HG02870 (cell line): Measurements from ENCODE around the gene SLC39A11.
"Not testable (repeated sequence)": the region's sequence is repeated elsewhere in the genome, so short reads cannot be mapped to it uniquely, and the experiment has no call there.

Experiments used
- ATAC-seq: cut with Tn5 transposase; IDR thresholded peaks from one replicate; pipeline ENCODE4 v1.9.1; 2021; ENCODE audit warnings: mild to moderate bottlenecking, moderate library complexity; ENCODE audit not compliant: unreplicated experiment

The SLC39A11 gene

DNA sequence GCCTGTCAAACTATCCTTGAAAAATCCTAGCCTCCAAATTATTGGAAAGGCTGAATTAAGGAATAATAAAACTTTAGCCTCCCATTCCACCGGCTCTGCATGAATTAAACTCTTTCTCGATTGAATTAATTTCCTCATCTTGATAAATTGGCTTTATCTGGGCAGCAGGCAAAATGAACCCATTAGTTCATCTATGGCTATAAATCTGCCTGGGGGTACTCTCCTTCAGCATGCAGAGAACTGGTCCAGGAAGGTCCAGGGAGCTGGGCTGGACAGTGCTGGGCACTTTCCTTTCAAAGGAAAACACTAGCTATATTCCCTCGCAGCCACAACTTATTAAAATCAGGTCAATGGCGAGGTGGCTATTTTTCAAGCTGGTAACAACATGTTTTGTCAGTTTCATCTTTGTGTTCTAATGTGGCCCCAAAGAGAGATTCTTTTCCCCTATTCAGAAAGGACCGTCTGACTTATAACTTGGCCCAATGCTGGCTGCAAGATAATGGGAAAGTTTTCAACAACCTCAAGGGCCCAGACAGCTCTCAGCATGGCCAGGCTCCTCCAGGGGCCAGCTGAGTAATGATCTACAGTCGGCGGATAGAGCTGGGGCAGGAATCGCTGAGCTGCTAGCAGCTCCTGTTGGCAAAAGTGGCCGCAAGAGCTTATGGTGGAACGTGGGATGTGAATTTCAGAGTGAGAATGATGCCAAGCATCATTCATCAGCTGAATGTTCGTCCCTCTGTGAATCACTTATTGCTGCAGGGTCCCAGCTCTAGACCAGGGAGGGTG, 326.9 kb downstream of the SLC39A11 start:
- ATAC-seq = no peak

DNA sequence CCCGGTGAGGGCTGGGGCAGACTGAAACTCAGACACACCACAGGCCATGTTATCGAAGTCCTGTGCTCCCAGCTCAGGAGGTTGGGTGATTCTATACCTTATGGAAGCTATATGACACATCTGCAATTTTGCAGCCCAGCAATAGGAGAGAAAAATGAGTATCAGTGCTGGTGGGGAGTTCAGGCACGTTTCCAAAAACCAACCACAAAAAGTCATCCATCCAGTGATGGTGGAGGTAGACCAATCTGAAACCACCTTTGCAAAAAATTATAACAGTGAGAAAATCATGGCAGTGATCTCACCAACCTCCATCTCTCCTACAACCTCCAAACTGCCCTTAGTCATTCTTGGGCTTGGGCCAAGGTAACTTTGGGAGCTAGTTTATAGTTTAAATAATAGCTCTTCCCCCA, 327.9 kb downstream of the SLC39A11 start:
- no peak for ATAC-seq

GRCh38 chr17:72763981-72764380, 328.5 kb downstream of the SLC39A11 start:
- ATAC-seq = no peak

GRCh38 chr17:72761893-72762575, 330.5 kb downstream of the SLC39A11 start:
- not testable (repeated sequence) for ATAC-seq

GRCh38 chr17:72761431-72761830, 331.1 kb downstream of the SLC39A11 start:
- no peak for ATAC-seq

GRCh38 chr17:72760368-72760767, 332.1 kb downstream of the SLC39A11 start:
- ATAC-seq = no peak

DNA sequence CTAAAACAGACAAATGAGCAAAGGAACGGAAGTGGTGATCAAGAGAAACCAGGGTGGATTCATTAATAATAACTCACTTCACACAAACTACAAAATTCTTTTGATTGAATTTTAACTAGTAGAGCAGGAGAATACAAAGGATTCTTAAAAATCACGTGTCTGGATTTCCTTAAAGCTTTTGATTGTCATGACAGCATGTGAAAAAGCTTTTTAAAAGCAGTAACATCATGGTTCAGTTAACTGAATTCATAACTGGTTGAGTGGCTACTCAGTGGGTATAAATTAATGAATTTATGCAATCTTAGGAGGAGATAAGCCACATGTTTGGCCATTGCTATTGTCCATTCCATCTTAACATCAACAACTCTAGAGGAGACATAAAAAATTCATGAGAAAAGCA, 333.2 kb downstream of the SLC39A11 start:
- ATAC-seq = no peak

DNA sequence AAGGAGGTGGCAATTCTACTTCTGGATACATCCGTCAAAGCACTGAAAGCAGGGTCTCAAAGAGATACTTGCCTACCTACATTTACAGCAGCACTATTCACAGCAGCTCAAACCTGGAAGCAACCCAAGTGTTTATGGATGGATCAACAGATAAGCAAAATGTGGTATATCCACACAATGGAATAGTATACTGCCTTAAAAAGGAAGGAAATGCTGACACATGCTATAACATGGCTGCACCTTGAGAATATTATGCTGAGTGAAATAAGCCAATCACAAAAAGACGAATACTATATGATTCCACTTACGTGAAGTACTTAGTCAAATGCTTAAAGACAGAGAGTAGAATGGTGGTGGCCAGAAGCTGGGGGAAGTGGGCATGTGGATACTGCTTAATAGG, 336.2 kb downstream of the SLC39A11 start:
- no peak for ATAC-seq

DNA sequence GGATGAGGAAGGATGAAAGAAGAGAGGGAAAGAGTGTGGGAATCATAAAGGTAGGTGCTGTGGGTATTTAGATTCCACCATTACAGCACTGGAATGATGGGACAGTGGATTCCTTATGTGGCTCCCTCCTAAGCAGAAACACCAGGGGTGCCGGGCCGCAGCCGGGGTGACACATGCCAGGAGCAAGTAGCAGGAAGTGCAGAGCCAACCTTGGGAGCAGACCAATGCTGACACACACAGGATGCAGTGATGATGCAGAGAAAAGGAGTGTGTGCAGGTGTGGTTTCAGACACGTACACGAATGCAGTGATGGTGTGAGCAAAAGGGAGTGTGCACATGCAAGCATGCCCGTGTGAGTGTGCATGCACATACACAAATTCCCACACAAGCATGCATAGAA, 338.0 kb downstream of the SLC39A11 start:
- no peak for ATAC-seq

- ATAC-seq = no peak
Measured at GRCh38 chr17:72751746-72752145, 340.7 kb downstream of the SLC39A11 start.

- no peak for ATAC-seq
Measured at GRCh38 chr17:72749119-72749572, 343.3 kb downstream of the SLC39A11 start.

GRCh38 chr17:72747501-72747900, 345.0 kb downstream of the SLC39A11 start:
- no peak for ATAC-seq

- ATAC-seq = no peak
Measured at GRCh38 chr17:72745241-72745640, 347.2 kb downstream of the SLC39A11 start.

DNA sequence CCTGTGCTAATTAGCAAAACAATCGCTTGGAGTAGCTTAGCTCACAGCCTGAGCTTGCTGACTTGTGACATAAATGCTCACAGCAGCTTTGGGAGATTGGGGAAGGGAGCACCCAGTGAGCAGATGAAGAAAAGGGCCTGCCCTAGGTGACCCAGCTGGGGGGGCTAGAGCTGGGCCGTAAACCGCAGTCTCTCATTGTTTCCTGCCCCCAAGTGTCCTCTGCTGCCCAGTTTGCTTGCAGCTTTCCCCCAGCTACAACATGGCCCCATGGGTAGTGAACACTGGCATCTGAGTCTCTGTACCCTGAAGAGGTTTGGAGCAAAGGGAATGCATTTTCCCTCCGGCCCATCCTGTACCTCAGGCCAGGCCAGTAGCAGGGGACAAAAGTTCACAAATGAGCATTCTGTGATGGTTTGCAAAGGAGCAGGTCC, 349.4 kb downstream of the SLC39A11 start:
- ATAC-seq = no peak

DNA sequence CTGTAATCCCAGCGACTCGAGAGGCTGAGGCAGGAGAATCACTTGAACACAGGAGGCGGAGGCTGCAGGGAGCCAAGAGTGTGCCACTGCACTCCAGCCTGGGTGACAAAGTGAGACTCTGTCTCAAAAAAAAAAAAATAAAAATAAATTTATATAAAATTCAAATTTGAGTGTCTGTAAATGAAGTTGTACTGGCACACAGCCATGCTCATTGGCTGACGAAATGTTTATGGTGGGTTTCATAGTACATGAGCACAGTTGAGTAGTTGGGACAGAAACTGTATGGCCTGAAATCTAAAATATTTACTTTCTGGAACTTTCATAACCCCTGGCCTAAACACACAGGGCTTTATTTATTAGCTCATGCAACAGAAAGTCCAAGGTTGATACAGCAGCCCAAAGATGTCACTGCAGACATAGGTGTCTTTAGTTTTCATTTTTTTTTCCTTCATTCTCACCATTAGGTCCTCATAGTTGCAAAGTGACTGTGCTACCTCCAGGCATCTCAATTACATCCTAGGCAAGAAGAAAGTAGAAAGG, 355.3 kb downstream of the SLC39A11 start:
- no peak for ATAC-seq

DNA sequence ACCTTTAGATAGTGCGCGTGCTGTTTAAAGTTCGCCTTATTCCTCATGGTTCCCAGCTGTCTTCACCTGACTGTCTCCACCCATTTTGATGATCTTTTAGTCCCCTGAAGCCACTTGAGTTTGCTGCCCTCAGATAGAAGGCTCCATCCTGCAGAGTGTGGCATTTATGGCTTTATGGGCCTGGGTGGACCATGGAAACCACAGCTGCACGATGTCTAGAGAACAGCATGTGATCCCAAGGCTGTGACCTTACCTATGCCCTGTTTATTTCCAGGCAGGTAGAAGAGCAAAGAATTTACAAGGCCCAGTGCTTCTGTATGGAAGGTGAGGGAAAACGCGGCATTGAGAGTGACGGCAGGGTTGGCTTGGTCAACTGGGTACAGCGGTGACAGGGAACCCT, 356.9 kb downstream of the SLC39A11 start:
- ATAC-seq = no peak

DNA sequence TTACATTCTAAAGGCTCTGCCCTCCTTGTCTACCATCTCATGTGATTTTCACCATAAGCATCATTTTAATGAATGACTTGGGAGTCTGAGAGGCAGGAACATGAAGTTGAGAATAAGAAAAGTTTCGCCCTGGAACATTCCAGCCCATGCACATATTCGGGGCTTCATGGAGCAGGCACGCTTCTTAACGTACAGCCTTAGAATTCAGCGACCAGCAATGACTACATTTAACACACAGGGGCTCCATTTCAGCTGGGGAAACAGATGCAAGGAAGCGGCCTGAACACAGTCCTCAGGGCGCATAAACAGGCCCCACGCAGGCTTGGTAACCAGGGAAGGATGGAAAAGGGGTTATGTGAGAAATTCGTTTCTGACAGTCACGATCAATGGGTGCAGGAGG, 357.4 kb downstream of the SLC39A11 start:
- no peak for ATAC-seq

DNA sequence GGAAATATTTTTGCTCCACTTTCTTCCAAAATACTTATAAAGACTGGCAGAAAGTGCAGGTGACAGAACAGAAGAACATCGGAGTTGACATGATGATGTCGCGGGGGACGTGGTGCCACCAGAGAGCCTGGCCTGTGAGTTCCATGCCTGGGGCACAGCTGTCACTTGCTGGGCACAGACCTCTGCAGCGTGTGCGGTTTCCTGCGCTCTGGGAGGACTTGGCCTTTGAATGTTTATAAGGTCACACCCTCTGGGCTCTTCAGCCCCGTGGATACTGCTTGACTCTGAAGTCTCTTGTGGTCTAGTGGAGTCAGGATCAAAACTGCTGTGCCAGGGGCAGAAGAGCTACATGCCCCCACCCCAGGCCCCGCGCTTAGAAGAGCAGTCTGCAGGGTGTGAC, 357.9 kb downstream of the SLC39A11 start:
- ATAC-seq = no peak

- ATAC-seq = peak; percentile 66
Measured at GRCh38 chr17:72733619-72734282, 358.7 kb downstream of the SLC39A11 start.

- ATAC-seq = no peak
Measured at GRCh38 chr17:72732893-72733618, 359.4 kb downstream of the SLC39A11 start.

DNA sequence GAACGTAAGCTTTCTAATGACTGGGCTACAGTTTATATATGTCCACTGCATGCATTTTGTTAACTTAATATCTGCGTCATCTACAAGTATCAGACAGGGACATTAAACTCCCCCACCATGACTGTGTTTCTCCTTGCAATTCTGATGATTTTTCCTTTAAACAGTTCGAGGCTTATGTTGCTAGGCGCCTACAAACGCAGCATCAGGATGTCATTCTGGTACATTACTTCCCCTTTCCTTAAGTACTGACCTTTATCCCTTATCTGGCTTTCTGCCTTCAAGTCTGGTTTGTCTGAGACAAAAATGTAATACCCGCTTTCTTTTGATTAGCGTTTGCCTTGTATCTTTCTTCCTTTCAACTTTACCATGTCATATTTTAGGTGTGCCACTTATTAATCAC, 362.4 kb downstream of the SLC39A11 start:
- ATAC-seq = no peak
